Measurements from ENCODE around the gene METTL18.
A peak's percentile ranks its signal among the peaks of the same experiment; 100 is the strongest.
"Not testable (repeated sequence)": the region's sequence is repeated elsewhere in the genome, so short reads cannot be mapped to it uniquely, and the experiment has no call there.

METTL18 gene

GRCh38 chr1:169794530-169795416, at the start of gene METTL18:
TSS of gene METTL18 (minus strand) at chr1:169794907. CDS start at chr1:169793695, 1,212 bp downstream.
- peak; percentile 93 for DNase-seq

- no peak for DNase-seq
Observed at GRCh38 chr1:169838942-169839341, 44.2 kb upstream of the METTL18 start.

- DNase-seq: no peak
Observed at GRCh38 chr1:169836198-169836597, 41.5 kb upstream of the METTL18 start.

- no peak for DNase-seq
Observed at GRCh38 chr1:169835647-169836046, 40.9 kb upstream of the METTL18 start.

- DNase-seq: no peak
Observed at GRCh38 chr1:169834869-169835268, 40.2 kb upstream of the METTL18 start.

GRCh38 chr1:169833179-169833901, 38.6 kb upstream of the METTL18 start:
- DNase-seq: no peak

- DNase-seq: no peak
Observed at GRCh38 chr1:169829671-169830070, 35.0 kb upstream of the METTL18 start.

- DNase-seq: no peak
Observed at GRCh38 chr1:169824153-169824552, 29.4 kb upstream of the METTL18 start.

- no peak for DNase-seq
Observed at GRCh38 chr1:169821500-169821899, 26.8 kb upstream of the METTL18 start.

- no peak for DNase-seq
Observed at GRCh38 chr1:169816617-169817016, 21.9 kb upstream of the METTL18 start.

- DNase-seq: no peak
Observed at GRCh38 chr1:169814265-169814664, 19.6 kb upstream of the METTL18 start.

GRCh38 chr1:169812131-169812530, 17.4 kb upstream of the METTL18 start:
- no peak for DNase-seq

GRCh38 chr1:169811418-169812035, 16.8 kb upstream of the METTL18 start:
- not testable (repeated sequence) for DNase-seq

GRCh38 chr1:169809370-169810095, 14.8 kb upstream of the METTL18 start:
- peak; percentile 23 for DNase-seq

- no peak for DNase-seq
Observed at GRCh38 chr1:169804941-169805340, 10.2 kb upstream of the METTL18 start.

- no peak for DNase-seq
Observed at GRCh38 chr1:169802888-169803287, 8.2 kb upstream of the METTL18 start.

GRCh38 chr1:169797281-169797680, 2.6 kb upstream of the METTL18 start:
- DNase-seq: no peak

- DNase-seq: no peak
Observed at GRCh38 chr1:169796274-169796810, 1.6 kb upstream of the METTL18 start.

GRCh38 chr1:169795687-169796086, 980 bp upstream of the METTL18 start:
- no peak for DNase-seq

GRCh38 chr1:169793730-169794129, 977 bp downstream of the METTL18 start:
- no peak for DNase-seq

- DNase-seq: no peak
Observed at GRCh38 chr1:169788402-169788801, 6.3 kb downstream of the METTL18 start.

GRCh38 chr1:169786974-169787373, 7.7 kb downstream of the METTL18 start:
- no peak for DNase-seq

GRCh38 chr1:169785267-169785666, 9.4 kb downstream of the METTL18 start:
- no peak for DNase-seq

All from NCI-H774 (cell line).